ENCODE results near the gene PTPRR. TPM values are rescaled to one million over a fixed set of nuclear protein-coding genes. Genes with fewer than 3 reads are reported as not detected.

The PTPRR gene
- total and polyA plus RNA-seq, 4 donors: 0.02 to 0.08 TPM; not detected in 2

- H3K4me3 ChIP-seq (ENCODE audit: low read depth in 1 of 3, low read length in 3 of 3): no peak overlapping the region
- TF ChIP-seq TAF1 (conservative IDR thresholded peaks at IDR 0.05): no peak
- TF ChIP-seq JUND (IDR thresholded peaks at IDR 0.05): no peak
- no peak for TF ChIP-seq REST (IDR thresholded peaks at IDR 0.05)
- TF ChIP-seq CTCF (IDR thresholded peaks at IDR 0.05; ENCODE audit: low read depth, low read length, missing input control): no peak
- TF ChIP-seq EGR1 (IDR thresholded peaks at IDR 0.05; ENCODE audit: low read depth in 2 of 2): no peak
- TF ChIP-seq HNF4G (IDR thresholded peaks at IDR 0.05): no peak
- no peak for TF ChIP-seq HNF4A (conservative IDR thresholded peaks at IDR 0.05)
- no peak for TF ChIP-seq NR2F2 (IDR thresholded peaks at IDR 0.05)
- no peak for TF ChIP-seq ATF3 (IDR thresholded peaks at IDR 0.05)
- TF ChIP-seq YY1 (IDR thresholded peaks at IDR 0.05): no peak
- TF ChIP-seq ZBTB33 (IDR thresholded peaks at IDR 0.05): no peak
- TF ChIP-seq RXRA (IDR thresholded peaks at IDR 0.05): no peak
- TF ChIP-seq MAX (IDR thresholded peaks at IDR 0.05): no peak
- TF ChIP-seq FOXA2 (IDR thresholded peaks at IDR 0.05): no peak
- TF ChIP-seq GABPA (IDR thresholded peaks at IDR 0.05 in 1 of 2, conservative IDR thresholded peaks at IDR 0.05 in 1 of 2): no peak
- TF ChIP-seq FOXA1 (IDR thresholded peaks at IDR 0.05): no peak
- no peak for TF ChIP-seq RAD21 (IDR thresholded peaks at IDR 0.05)
- TF ChIP-seq SP1 (IDR thresholded peaks at IDR 0.05): no peak
- no peaks in the 10 kb centered on the region for H3K4me1 ChIP-seq (ENCODE audit: control insufficient read depth in 4 of 4, insufficient read depth in 4 of 4, low read length in 3 of 4)
- WGBS: 95% methylated on average over 1 of the region's 1 CpG
- no peak overlapping the region for H3K27ac ChIP-seq (ENCODE audit: low read depth in 1 of 2, low read length in 2 of 2)
- no peak for DNase-seq (ENCODE audit: low spot score)
- H3K9ac ChIP-seq (ENCODE audit: low read depth in 1 of 2, low read length in 2 of 2): no peak overlapping the region
- no peaks in the 10 kb centered on the region for H3K27me3 ChIP-seq (ENCODE audit: control insufficient read depth in 4 of 4, insufficient read depth in 4 of 4, low read length in 3 of 4)
- no peaks in the 10 kb centered on the region for H3K36me3 ChIP-seq (ENCODE audit: control insufficient read depth in 4 of 4, insufficient read depth in 3 of 4, low read depth in 1 of 4, low read length in 3 of 4)
- no peaks in the 10 kb centered on the region for H3K9me3 ChIP-seq (ENCODE audit: control insufficient read depth in 4 of 4, low read length in 3 of 4)
Measured at GRCh38 chr12:70895956-70896355, 24.6 kb downstream of the PTPRR start.

All from liver (tissue), 9 donors.